NB4 (cell line): Measurements from ENCODE around the gene FBXO48.
A peak's percentile ranks its signal among the peaks of the same experiment; 100 is the strongest.
"Not testable (repeated sequence)": the region's sequence is repeated elsewhere in the genome, so short reads cannot be mapped to it uniquely, and the experiment has no call there.

Experiments used
- DNase-seq: peaks from one replicate; pipeline ENCODE4 v3.0.0; 2010; ENCODE audit warnings: low read depth
- H3K4me3 ChIP-seq: one replicate; pipeline ENCODE4 v1.5.1; 2011; ENCODE audit warnings: mild to moderate bottlenecking, low read depth, low read length, moderate library complexity
- CTCF ChIP-seq: IDR thresholded peaks from one replicate; pipeline ENCODE4 v1.5.1; 2012; ENCODE audit warnings: low read depth, low read length
- MAX ChIP-seq: IDR thresholded peaks from 2 replicates; pipeline ENCODE4 v1.6.1; 2011; ENCODE audit warnings: low read depth, low read length
- MYC ChIP-seq: IDR thresholded peaks from 2 replicates; pipeline ENCODE4 v1.6.1; 2011; ENCODE audit warnings: low read depth, low read length
- POLR2A ChIP-seq: IDR thresholded peaks from 2 replicates; pipeline ENCODE4 v1.6.1; 2011; ENCODE audit warnings: mild to moderate bottlenecking; ENCODE audit not compliant: insufficient read length; ENCODE audit errors: extremely low read depth

The FBXO48 gene

GRCh38 chr2:68453761-68454360 lies 13.2 kb downstream of the FBXO48 start:
- H3K4me3 ChIP-seq: no peak overlapping the region
- no peak for DNase-seq
- TF ChIP-seq MAX (no peak), CTCF (no peak), MYC (no peak), POLR2A (no peak)

GRCh38 chr2:68452158-68452900 lies 14.8 kb downstream of the FBXO48 start:
- DNase-seq: peak; percentile 28
- no peak overlapping the region for H3K4me3 ChIP-seq
- TF ChIP-seq MYC: no peak
- no peak for TF ChIP-seq POLR2A
- no peak for TF ChIP-seq CTCF
- no peak for TF ChIP-seq MAX

- DNase-seq: no peak
- TF ChIP-seq MAX: no peak
- no peak for TF ChIP-seq MYC
- no peak for TF ChIP-seq CTCF
- H3K4me3 ChIP-seq: no peak overlapping the region
Measured at GRCh38 chr2:68448671-68449653, 18.1 kb downstream of the FBXO48 start.

GRCh38 chr2:68447118-68447517 lies 20.0 kb downstream of the FBXO48 start:
- no peak overlapping the region for H3K4me3 ChIP-seq
- no peak for TF ChIP-seq POLR2A
- no peak for TF ChIP-seq MYC
- TF ChIP-seq CTCF: no peak
- TF ChIP-seq MAX: no peak
- no peak for DNase-seq

GRCh38 chr2:68446425-68446824 lies 20.7 kb downstream of the FBXO48 start:
- H3K4me3 ChIP-seq, DNase-seq: not testable (repeated sequence)

- DNase-seq: no peak
- no peak for TF ChIP-seq CTCF
- no peak for TF ChIP-seq MAX
- no peak for TF ChIP-seq MYC
- TF ChIP-seq POLR2A: no peak
- H3K4me3 ChIP-seq: no peak overlapping the region
Measured at GRCh38 chr2:68441994-68442322, 25.1 kb downstream of the FBXO48 start.
